K562 (cell line): ENCODE data around the gene DIS3L2. TPM values are rescaled to one million over a fixed set of nuclear protein-coding genes. Genes with fewer than 3 reads are reported as not detected.

ENCODE experiments used
- ERF ChIP-seq: fragments of 450-650 bp; formaldehyde crosslinking; IDR thresholded peaks from 2 replicates; pipeline ENCODE4 v1.4.0; 2020; ENCODE audit warnings: mild to moderate bottlenecking, mixed read lengths
- ESRRA ChIP-seq: fragments of 450-650 bp; IDR thresholded peaks from 2 replicates; pipeline ENCODE4 v1.6.1; 2014; ENCODE audit warnings: low read depth, mild to moderate bottlenecking, moderate library complexity, borderline replicate concordance
- FOXP1 ChIP-seq: sonication (generic); formaldehyde crosslinking; IDR thresholded peaks from 2 replicates; pipeline ENCODE4 v1.8.0; 2022; ENCODE audit warnings: mild to moderate bottlenecking, missing genetic modification reagents
- PTBP1 ChIP-seq: fragments of 200-400 bp; formaldehyde crosslinking; IDR thresholded peaks from 2 replicates; pipeline ENCODE4 v1.6.1; 2017; ENCODE audit warnings: low read depth, low read length
- RBM14 ChIP-seq: fragments of 200-400 bp; formaldehyde crosslinking; IDR thresholded peaks from 2 replicates; pipeline ENCODE4 v1.6.1; 2018; ENCODE audit warnings: low read depth, mild to moderate bottlenecking, low read length, moderate library complexity, borderline replicate concordance; ENCODE audit not compliant: insufficient read depth
- SMARCE1 ChIP-seq: fragments of 450-650 bp; IDR thresholded peaks from 2 replicates; pipeline ENCODE4 v1.7.1; 2016; ENCODE audit warnings: mild to moderate bottlenecking
- SUPT5H ChIP-seq: fragments of 450-650 bp; IDR thresholded peaks from 2 replicates; pipeline ENCODE4 v1.6.1; 2016
- TAF9B ChIP-seq: fragments of 450-650 bp; IDR thresholded peaks from 2 replicates; pipeline ENCODE4 v1.6.1; 2018; ENCODE audit warnings: mild to moderate bottlenecking; ENCODE audit not compliant: partially characterized antibody
- polyA plus RNA-seq, 8 experiments: library from polyadenylated mRNA; depleted of rRNA in 4 of 8; stranded (reverse) in 5 of 8; unstranded in 3 of 8; fragments of >200 nt; fragmentation: Nextera tagmentation in 2 of 8; fragmentation: Illumina TruSeq in 1 of 8; extraction: Ambion mirVana in 2 of 8; extraction: Trizol in 1 of 8; gene quantifications; 2 replicates each; pipeline versions ENCODE4 v1.2.1 to v1.2.3, GENCODE V29; 2011 to 2014; ENCODE audit warnings: inconsistent platforms in 1 of 8, missing spikeins in 1 of 8
- total RNA-seq, 7 experiments: library from RNA; depleted of rRNA in 6 of 7; stranded (reverse); fragments of >200 nt in 6 of 7; fragmentation: Illumina TruSeq in 2 of 7; extraction: Trizol in 2 of 7; gene quantifications; 2 replicates each; pipeline versions ENCODE4 v1.2.1 to v1.2.3, GENCODE V29; 2011 to 2021; ENCODE audit warnings: low replicate concordance in 1 of 7
- TF ChIP-seq, protein P1 (sequence below), 2 experiments: fragments of 250-450 bp in 1 of 2; fragments of 450-650 bp in 1 of 2; sonication (Bioruptor Pico) in 1 of 2; IDR thresholded peaks; 2 replicates each; pipeline versions ENCODE4 v1.6.1 to v1.8.0; 2016 to 2021; ENCODE audit warnings: mild to moderate bottlenecking in 2 of 2, moderate library complexity in 2 of 2, missing compliant biosample characterization in 1 of 2, missing genetic modification characterization in 1 of 2
- TF ChIP-seq, protein P2 (sequence below): fragments of 450-650 bp; IDR thresholded peaks from 2 replicates; pipeline ENCODE4 v1.7.0; 2016; ENCODE audit warnings: borderline replicate concordance
- TF ChIP-seq, protein P3 (sequence below): sonication (generic); formaldehyde crosslinking; IDR thresholded peaks from 2 replicates; pipeline ENCODE4 v1.9.0; 2022; ENCODE audit warnings: mild to moderate bottlenecking, missing genetic modification reagents
- TF ChIP-seq, protein P4 (sequence below): fragments of 250-450 bp; sonication (Bioruptor Pico); IDR thresholded peaks from 2 replicates; pipeline ENCODE4 v1.8.0; 2022; ENCODE audit warnings: inconsistent platforms
- TF ChIP-seq, protein P5 (sequence below): fragments of 150-350 bp; conservative IDR thresholded peaks from 2 replicates; pipeline ENCODE4 v1.6.1; 2014; ENCODE audit warnings: low read length

Gene DIS3L2
- total and polyA plus RNA-seq, 9 of the 15 experiments (the other 6 are each of a cell fraction or from before 2014, with no cell fraction given) = 1.5 to 19.2 (median 11.2) TPM

DNA sequence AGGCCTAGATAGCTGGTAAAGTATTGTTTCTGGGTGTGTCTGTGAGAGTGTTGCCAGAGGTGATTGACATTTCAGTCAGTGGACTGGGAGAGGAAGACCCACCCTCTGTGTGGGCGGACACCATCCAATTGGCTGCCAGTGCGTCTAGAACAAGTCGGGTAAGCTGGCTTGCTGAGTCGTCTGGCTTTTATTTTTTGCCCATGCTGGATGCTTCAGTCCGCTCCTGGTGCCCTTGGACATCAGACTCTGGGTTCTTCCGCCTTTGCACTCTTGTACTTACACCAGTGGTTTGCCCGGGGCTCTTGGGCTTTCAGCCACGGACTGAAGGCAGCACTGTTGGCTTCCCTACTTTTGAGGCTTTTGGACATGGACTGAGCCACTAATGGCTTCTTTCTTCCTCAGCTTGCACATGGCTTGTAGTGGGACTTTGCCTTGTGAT lies 24.3 kb downstream of the DIS3L2 start (continued):
- TF ChIP-seq, protein P1, sequence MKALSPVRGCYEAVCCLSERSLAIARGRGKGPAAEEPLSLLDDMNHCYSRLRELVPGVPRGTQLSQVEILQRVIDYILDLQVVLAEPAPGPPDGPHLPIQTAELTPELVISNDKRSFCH (CRISPR knock-in tag; IDR thresholded peaks at IDR 0.05) = no peak
- TF ChIP-seq, protein P1 (tag; IDR thresholded peaks at IDR 0.05) = no peak
- TF ChIP-seq FOXP1 (no peak), RBM14 (no peak), PTBP1 (no peak), SMARCE1 (no peak), TAF9B (peak; percentile 35), ESRRA (no peak), ERF (CRISPR knock-in tag) (no peak), SUPT5H (peak; percentile 77)
- TF ChIP-seq, protein P2, sequence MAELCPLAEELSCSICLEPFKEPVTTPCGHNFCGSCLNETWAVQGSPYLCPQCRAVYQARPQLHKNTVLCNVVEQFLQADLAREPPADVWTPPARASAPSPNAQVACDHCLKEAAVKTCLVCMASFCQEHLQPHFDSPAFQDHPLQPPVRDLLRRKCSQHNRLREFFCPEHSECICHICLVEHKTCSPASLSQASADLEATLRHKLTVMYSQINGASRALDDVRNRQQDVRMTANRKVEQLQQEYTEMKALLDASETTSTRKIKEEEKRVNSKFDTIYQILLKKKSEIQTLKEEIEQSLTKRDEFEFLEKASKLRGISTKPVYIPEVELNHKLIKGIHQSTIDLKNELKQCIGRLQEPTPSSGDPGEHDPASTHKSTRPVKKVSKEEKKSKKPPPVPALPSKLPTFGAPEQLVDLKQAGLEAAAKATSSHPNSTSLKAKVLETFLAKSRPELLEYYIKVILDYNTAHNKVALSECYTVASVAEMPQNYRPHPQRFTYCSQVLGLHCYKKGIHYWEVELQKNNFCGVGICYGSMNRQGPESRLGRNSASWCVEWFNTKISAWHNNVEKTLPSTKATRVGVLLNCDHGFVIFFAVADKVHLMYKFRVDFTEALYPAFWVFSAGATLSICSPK = no peak
- TF ChIP-seq, protein P3, sequence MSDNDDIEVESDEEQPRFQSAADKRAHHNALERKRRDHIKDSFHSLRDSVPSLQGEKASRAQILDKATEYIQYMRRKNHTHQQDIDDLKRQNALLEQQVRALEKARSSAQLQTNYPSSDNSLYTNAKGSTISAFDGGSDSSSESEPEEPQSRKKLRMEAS (CRISPR knock-in tag) = no peak
- TF ChIP-seq, protein P4, sequence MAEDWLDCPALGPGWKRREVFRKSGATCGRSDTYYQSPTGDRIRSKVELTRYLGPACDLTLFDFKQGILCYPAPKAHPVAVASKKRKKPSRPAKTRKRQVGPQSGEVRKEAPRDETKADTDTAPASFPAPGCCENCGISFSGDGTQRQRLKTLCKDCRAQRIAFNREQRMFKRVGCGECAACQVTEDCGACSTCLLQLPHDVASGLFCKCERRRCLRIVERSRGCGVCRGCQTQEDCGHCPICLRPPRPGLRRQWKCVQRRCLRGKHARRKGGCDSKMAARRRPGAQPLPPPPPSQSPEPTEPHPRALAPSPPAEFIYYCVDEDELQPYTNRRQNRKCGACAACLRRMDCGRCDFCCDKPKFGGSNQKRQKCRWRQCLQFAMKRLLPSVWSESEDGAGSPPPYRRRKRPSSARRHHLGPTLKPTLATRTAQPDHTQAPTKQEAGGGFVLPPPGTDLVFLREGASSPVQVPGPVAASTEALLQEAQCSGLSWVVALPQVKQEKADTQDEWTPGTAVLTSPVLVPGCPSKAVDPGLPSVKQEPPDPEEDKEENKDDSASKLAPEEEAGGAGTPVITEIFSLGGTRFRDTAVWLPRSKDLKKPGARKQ (CRISPR knock-in tag) = no peak
- TF ChIP-seq, protein P5, sequence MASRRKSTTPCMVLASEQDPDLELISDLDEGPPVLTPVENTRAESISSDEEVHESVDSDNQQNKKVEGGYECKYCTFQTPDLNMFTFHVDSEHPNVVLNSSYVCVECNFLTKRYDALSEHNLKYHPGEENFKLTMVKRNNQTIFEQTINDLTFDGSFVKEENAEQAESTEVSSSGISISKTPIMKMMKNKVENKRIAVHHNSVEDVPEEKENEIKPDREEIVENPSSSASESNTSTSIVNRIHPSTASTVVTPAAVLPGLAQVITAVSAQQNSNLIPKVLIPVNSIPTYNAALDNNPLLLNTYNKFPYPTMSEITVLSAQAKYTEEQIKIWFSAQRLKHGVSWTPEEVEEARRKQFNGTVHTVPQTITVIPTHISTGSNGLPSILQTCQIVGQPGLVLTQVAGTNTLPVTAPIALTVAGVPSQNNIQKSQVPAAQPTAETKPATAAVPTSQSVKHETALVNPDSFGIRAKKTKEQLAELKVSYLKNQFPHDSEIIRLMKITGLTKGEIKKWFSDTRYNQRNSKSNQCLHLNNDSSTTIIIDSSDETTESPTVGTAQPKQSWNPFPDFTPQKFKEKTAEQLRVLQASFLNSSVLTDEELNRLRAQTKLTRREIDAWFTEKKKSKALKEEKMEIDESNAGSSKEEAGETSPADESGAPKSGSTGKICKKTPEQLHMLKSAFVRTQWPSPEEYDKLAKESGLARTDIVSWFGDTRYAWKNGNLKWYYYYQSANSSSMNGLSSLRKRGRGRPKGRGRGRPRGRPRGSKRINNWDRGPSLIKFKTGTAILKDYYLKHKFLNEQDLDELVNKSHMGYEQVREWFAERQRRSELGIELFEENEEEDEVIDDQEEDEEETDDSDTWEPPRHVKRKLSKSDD = no peak
